ENCODE measurements around the gene AFAP1L1.

Gene AFAP1L1

GRCh38 chr5:149283626-149284480 lies 12.2 kb downstream of the AFAP1L1 start:
- DNase-seq (ENCODE audit: insufficient read length, low spot score) (no peak), FAIRE-seq (no peak)

DNA sequence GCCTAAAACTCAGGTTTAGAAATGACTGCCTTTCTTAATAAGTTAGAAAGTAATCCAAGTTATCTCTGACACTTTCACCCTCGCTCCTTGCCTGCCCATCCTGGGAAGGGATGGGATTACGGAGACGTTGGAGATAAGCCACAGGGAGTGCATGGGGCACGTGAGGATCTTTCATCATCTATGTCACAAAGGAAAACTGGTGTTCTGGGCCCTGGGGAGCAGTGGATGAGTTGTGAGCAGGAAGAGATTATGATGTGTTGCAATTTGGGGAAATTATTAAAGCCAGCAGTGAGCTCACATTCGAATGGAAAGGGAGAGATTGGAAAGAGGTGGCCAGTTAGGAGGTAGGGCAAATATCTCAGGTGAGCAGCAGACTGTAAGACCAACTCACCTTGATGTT lies 12.8 kb downstream of the AFAP1L1 start:
- FAIRE-seq (no peak), DNase-seq (ENCODE audit: insufficient read length, low spot score) (no peak)

DNA sequence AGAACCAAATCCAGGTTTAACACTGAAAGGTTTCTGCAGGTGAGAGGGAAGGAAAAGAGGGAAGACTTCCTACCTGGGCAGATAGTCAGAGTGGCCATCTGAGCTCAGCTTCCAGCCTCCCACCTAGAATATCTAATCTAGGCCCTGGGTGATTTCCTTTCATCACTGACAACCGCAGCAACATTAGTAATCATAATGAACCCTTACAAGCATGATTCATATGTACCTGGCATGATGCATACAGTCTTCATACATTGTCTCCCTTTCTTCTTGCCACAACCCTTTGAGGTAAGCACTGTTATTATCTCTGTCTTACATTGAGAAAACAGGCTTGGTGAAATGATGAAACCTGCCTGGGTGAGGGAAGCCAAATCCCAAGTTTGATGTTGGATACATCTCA lies 13.5 kb downstream of the AFAP1L1 start:
- FAIRE-seq (no peak), DNase-seq (ENCODE audit: insufficient read length, low spot score) (no peak)

- FAIRE-seq (peak; percentile 13), DNase-seq (ENCODE audit: insufficient read length, low spot score) (no peak)
Observed at GRCh38 chr5:149288436-149288835, 16.8 kb downstream of the AFAP1L1 start.

- FAIRE-seq: no peak
Observed at GRCh38 chr5:149289301-149289700, 17.6 kb downstream of the AFAP1L1 start.

GRCh38 chr5:149294872-149295829 lies 23.5 kb downstream of the AFAP1L1 start:
- FAIRE-seq: no peak
- DNase-seq (ENCODE audit: insufficient read length, low spot score): no peak

More at GRCh38 chr5:149289301-149289700, 17.6 kb downstream of the AFAP1L1 start:
- no peak for DNase-seq (ENCODE audit: insufficient read length, low spot score)

- no peak for DNase-seq (ENCODE audit: insufficient read length, low spot score)
- FAIRE-seq: no peak
Observed at GRCh38 chr5:149297340-149298025, 25.8 kb downstream of the AFAP1L1 start.

- DNase-seq (ENCODE audit: insufficient read length, low spot score): no peak
- no peak for FAIRE-seq
Observed at GRCh38 chr5:149298163-149298562, 26.5 kb downstream of the AFAP1L1 start.

GRCh38 chr5:149298842-149299404 lies 27.3 kb downstream of the AFAP1L1 start:
- DNase-seq (ENCODE audit: insufficient read length, low spot score) (no peak), FAIRE-seq (no peak)

- DNase-seq (ENCODE audit: insufficient read length, low spot score) (no peak), FAIRE-seq (no peak)
Observed at GRCh38 chr5:149299451-149300054, 27.9 kb downstream of the AFAP1L1 start.

- DNase-seq (ENCODE audit: insufficient read length, low spot score) (no peak), FAIRE-seq (no peak)
Observed at GRCh38 chr5:149300441-149300840, 28.8 kb downstream of the AFAP1L1 start.

DNA sequence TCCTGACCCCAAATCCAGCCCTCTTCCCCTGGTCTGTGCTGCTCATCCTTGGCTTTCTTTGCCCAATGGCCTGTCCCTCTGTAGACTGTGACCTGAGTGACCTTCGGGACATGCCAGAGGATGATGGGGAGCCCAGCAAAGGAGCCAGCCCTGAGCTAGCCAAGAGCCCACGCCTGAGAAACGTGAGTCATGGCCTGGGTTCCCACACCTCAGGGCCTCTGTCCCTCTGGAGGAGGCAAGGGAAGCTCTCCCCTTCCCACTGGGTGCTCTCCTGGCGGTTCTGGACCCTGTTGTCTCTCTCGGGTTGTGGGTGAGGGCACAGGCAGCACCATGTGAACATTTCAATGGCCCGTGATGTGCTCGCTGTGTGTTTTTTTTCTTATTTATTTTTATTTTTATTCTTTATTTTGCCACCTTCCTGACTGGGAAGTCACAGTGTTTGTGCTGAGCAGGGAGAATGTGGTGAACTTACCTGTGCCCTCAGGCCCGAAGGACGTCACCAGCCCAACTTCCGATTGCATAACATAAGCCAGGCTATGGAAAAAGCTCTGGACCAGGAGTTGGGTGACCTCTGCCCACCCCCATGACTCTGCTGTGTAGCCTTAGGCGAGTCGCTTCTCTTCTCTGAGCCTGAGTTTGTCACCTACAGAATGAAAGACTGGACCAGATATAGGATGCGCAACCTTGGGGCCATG lies 29.5 kb downstream of the AFAP1L1 start:
- FAIRE-seq (no peak), DNase-seq (ENCODE audit: insufficient read length, low spot score) (no peak)

DNA sequence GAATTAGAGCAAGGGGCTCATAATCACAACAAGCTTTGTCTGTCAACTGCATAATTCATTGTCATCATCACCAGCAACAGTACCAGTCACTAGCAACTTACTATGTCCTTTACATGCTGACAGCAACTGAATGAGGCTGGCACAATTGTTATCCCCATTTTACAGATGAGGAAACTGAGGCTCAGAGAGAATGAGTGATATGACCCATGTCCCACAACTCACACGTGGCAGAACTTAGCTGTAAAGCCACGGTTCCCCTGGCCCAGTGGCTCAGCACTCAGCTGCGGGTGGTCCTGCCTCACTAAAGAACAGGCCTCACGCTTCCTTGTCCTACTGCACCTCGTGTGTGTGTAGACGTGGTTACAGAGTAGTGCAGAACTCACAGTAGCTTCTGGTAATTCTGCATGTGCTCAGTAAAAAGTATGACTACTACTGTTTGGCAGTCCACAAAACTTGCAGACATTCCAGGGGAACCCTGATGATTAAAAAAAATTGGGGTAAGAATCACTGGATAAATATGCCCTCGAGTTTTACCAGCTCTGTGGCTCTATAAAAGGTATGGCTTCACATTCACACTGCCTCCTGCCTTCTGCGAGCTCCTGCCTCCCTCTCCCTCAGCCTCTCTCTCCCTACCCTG lies 30.2 kb downstream of the AFAP1L1 start:
- FAIRE-seq (no peak), DNase-seq (ENCODE audit: insufficient read length, low spot score) (no peak)

- DNase-seq (ENCODE audit: insufficient read length, low spot score) (no peak), FAIRE-seq (no peak)
Observed at GRCh38 chr5:149302641-149303040, 31.0 kb downstream of the AFAP1L1 start.

DNA sequence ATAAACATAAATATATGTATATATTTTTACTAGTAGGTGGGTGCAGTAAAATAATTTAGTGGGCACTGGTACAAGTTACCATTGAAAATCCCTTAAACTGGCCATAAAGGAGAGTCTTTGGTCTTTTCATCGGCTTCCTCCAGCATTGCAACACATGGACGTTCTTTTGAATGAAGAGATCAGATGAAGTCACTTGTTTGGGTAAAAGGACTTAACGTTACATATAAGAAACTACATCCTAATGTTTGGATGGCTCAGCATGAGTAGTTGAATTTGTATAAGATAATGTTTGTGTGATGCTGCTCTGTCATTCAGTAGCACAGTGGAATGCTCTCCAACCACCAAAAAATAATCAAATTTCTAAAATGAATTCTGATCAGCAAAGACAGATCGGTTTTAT lies 31.6 kb downstream of the AFAP1L1 start:
- no peak for DNase-seq (ENCODE audit: insufficient read length, low spot score)
- FAIRE-seq: no peak

- DNase-seq (ENCODE audit: insufficient read length, low spot score) (no peak), FAIRE-seq (no peak)
Observed at GRCh38 chr5:149304195-149305078, 32.8 kb downstream of the AFAP1L1 start.

- no peak for FAIRE-seq
- no peak for DNase-seq (ENCODE audit: insufficient read length, low spot score)
Observed at GRCh38 chr5:149309354-149309753, 37.7 kb downstream of the AFAP1L1 start.

GRCh38 chr5:149310488-149310887 lies 38.8 kb downstream of the AFAP1L1 start:
- FAIRE-seq (no peak), DNase-seq (ENCODE audit: insufficient read length, low spot score) (no peak)

Measured in HTR-8/SVneo (cell line).